HG03103 (cell line): ENCODE measurements around the gene INTS11.

Experiments
- ATAC-seq: cut with Tn5 transposase; IDR thresholded peaks from one replicate; pipeline ENCODE4 v1.9.1; 2021; ENCODE audit warnings: low read depth; ENCODE audit not compliant: unreplicated experiment

INTS11 gene

DNA sequence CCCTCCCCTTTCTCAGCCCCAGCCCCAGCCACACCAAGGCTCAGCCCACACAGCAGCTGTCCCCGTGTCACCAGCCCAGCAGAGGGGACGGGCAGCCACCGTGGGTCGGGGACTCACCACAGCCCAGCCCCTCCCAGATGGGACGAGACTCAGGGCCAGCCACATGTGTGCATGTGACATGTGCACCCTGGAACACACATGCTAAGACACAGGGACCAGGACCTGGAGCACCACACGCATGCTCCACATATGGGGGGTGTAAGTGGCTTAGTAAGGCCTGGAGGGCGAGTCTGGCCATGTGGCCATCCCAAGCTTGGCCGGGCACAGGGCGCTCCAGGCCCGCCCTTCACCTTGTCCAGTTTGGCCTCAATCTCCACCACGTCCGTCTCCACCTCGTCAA, 20.7 kb downstream of the INTS11 start:
- no peak for ATAC-seq

DNA sequence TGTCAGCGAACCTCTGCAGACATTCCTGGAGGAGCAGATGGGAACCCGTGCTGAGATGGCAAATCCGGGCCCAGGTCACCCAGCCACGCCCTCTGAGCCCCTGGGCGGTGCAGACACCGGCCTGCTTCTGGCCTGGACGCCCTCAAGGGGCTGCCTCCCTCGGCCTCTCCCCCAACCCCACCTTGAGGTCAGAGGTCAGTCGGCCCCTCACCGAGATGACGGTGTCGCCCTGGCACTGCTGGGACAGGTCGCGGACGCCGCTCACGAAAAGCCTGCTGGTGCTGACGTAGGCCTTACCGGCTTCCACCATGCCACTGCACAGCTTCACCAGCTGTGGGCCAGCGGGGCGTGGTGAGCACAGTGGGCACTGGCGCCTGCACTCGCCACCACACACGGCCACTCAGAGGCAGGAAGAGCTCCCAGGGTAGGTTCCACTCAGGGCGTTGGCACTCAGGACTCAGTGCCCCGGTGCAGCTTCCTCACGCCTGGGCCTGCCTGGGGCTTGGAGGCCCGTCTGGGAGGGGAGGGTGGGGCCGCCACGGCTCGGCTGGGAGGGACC, 21.4 kb downstream of the INTS11 start:
- no peak for ATAC-seq

DNA sequence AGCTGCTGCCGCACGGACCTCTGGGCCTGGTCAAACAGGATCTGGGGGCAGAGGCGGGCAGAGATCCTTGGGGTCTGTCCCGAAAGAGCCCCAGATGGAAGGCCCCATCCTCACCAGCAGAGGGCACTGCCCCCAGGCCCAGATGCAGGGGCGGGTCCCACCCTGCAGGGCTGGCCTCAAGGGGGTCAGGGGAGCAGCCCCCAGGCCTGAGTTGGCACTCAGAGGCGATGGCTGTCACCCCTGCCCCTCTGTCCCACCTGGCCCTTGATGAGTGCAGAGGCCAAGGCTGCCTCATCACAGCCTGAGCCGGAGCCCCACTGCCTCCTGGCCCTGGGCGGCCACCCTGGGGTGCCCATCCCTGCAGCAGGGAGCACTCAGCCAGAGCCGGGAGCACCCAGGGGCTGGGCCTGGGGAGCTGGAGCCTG, 22.4 kb downstream of the INTS11 start:
- no peak for ATAC-seq

- no peak for ATAC-seq
Measured at GRCh38 chr1:1300352-1300739, 24.1 kb downstream of the INTS11 start.

DNA sequence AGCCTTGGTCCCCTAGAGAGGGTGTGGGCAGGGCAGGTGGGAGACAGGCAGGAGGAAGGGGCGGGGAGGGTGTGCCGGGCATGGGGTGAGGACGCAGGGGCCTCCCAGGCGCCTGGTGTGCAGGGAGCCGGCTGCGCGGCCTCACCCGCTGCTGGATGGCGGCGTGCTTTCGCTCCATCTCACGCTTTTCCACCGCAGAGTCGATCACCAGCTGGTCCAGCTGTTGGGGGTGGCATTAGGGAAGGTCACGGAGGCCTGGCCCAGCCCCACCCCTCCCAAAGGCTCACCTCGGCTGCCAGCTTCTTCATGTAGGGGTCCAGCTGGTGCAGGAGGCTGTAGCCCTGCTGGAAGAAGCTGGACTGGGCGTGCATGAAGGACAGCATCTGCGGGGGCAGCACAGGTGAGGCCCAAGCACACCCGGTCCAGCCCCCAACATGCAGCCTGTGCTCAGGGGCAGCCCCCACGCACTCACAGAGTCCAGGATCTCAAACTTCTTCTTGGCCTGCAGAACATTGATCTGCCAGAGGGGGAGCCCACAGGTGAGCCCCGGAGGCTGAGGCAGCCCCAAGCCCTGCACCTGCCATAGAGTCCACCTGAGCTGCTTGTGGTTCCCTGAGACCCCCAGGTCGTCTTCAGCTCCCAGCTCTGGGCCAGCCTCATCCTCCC, 24.6 kb downstream of the INTS11 start:
- ATAC-seq: no peak

DNA sequence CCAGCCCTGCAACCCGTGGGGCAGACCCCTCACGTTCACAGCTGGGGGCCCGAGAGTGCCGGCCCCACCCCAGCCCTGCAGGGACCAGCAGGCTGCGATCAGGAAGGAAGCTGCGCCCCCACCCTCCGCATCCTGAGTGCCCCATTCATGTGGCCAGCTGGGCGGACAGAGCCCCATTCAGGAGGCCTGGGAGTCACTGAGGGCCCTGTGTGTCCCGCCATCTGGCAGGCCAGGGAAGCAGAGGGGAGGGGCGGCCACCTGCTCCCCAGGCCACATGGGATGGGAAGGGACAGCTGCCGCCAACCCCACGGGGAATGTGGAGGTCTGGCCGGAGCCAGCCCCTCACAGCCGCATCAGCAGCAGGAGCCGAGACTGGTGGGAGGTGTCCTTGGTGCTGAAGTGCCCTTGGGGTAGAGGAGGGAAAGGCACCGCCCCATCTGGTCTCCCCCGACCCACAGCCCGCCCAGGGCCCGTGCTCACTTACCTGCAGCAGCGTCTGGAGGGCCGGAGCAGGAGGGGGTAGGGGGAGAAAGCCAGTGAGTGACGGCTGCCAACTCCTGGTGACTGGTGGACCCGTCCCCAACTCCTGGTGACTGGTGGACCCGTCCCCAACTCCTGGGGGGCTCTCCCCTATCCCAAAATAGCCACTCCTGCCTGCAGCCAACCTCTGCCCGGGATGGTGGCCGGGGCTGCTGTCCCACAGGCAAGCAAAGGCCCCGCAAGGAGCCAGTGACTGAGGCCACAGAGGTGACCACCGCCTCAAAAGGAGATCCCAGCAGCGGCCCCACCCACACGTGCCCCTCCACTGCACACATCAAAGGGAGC, 25.4 kb downstream of the INTS11 start:
- ATAC-seq: no peak

DNA sequence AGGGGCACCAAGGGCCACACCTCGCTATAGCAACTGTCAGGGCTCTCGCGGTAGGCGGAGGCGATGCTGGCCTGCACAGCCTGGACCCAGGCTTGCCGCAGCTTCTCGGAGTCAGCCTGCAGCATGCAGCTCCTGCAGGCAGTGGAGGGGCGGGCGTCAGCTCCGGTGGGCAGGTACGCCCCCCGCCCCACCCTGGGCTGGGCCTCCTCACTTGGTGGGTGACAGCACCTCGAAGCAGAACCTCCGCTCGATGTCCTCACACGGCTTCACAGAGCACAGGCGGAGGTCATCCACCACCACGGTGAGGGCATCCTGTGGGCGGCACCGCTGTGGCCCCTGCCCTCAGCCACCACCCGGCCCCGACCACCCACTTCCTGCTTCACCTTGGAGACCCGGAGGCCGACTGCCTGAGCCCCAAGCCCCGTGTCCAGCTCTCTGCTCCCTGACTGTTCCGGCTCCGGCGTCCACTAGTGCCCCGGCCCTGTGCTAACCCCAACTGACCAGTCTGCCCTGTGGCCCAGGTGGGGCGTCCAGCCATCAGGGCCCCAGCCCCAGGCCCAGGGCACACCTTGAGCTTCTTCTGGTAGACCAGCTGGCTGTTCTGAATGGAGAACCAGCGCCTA, 26.5 kb downstream of the INTS11 start:
- no peak for ATAC-seq

- ATAC-seq: no peak
Measured at GRCh38 chr1:1296070-1297061, 28.1 kb downstream of the INTS11 start.

- no peak for ATAC-seq
Measured at GRCh38 chr1:1295154-1295923, 29.1 kb downstream of the INTS11 start.

- ATAC-seq: no peak
Measured at GRCh38 chr1:1294250-1294890, 30.1 kb downstream of the INTS11 start.

DNA sequence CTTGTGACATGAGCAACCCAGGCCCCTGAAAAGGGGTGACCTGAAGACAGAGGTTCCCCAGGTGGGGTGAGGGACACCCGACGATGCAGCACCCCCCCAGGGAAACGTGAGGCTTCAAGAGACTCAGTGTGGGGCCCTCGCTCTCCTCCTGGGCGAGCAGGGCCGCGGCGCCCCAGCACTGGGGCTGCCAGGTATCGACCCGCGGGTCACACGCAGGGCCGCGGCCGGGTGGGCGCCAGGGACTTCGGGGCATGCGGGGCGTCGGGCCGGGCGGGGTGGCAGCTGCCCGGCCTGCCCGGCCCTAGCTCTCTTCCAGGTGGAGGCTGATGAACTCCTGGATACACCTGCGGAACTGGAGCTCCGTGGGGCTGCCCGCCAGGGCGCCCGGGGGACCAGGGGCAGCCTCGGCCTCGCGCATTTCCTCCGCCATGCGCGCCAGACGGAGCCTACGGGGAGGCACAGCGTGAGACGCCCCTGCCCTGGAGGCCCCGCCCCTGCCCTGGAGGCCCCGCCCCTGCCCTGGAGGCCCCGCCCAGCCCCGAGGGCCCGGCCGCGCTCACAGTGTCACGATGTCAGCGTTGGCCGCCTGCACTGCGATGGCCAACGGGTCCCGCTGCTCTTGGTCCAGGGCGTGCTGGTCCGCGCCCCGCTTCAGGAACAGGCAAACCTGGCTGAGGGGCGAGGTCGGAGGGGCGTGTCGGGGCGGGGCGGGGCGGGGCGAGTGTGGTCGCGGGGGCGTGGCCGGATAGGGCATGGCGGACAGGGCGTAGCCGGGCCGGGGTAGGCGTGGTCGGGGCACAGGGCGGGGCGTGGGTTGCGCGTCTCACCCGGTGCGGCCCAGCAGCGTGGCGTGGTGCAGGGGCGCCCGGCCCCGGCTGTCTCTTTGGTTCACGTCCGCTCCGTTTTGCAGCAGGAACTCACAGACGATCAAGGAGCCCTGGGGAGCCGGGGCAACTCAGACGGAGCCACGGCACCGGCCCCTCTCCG, 30.9 kb downstream of the INTS11 start:
- no peak for ATAC-seq

DNA sequence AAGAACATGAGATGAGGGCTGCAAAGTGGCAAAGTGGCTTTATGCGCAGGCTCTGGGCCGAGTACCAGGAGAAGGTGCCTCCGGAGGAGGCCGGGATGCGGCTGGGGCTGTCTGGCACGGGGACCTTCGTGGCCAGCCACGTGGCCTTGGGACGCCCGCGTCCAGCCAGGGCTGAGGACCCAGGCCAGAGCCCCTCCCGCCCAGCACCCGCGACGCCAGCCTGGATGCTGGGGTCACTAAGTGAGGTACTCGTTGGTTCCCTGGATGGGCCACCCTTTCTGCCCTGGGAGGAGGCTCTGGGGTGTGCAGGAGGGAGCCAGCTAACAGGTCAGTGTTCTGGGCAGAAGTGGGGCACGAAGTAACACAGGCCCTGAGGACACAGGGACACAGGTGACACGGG, 31.6 kb downstream of the INTS11 start:
- ATAC-seq: no peak

- no peak for ATAC-seq
Measured at GRCh38 chr1:1292442-1292779, 32.0 kb downstream of the INTS11 start.

- no peak for ATAC-seq
Measured at GRCh38 chr1:1291548-1292441, 32.7 kb downstream of the INTS11 start.

- no peak for ATAC-seq
Measured at GRCh38 chr1:1291023-1291528, 33.4 kb downstream of the INTS11 start.

DNA sequence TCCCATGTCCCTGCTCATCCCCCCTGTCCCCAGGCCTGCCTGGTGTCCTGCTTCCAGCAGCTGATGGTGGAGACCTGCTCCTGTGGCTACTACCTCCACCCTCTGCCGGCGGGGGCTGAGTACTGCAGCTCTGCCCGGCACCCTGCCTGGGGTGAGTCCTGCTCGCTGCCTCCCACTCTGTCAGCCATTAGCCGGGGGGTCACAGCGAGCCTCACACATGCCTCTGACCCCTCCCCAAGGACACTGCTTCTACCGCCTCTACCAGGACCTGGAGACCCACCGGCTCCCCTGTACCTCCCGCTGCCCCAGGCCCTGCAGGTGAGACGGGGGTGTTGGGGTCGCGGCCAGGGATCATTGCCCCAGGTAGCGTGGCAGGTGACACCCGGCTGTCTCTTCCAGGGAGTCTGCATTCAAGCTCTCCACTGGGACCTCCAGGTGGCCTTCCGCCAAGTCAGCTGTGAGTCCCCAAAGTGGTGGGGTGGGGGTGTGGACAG, 34.2 kb downstream of the INTS11 start:
- no peak for ATAC-seq
